Measurements from ENCODE around the gene MYH7. TPM values are rescaled to one million over a fixed set of nuclear protein-coding genes. Genes with fewer than 3 reads are reported as not detected.

MYH7 gene
- polyA plus RNA-seq, 1 of the 3 experiments (the other 2 are of a cell fraction) = not detected

- TF ChIP-seq, protein P1, sequence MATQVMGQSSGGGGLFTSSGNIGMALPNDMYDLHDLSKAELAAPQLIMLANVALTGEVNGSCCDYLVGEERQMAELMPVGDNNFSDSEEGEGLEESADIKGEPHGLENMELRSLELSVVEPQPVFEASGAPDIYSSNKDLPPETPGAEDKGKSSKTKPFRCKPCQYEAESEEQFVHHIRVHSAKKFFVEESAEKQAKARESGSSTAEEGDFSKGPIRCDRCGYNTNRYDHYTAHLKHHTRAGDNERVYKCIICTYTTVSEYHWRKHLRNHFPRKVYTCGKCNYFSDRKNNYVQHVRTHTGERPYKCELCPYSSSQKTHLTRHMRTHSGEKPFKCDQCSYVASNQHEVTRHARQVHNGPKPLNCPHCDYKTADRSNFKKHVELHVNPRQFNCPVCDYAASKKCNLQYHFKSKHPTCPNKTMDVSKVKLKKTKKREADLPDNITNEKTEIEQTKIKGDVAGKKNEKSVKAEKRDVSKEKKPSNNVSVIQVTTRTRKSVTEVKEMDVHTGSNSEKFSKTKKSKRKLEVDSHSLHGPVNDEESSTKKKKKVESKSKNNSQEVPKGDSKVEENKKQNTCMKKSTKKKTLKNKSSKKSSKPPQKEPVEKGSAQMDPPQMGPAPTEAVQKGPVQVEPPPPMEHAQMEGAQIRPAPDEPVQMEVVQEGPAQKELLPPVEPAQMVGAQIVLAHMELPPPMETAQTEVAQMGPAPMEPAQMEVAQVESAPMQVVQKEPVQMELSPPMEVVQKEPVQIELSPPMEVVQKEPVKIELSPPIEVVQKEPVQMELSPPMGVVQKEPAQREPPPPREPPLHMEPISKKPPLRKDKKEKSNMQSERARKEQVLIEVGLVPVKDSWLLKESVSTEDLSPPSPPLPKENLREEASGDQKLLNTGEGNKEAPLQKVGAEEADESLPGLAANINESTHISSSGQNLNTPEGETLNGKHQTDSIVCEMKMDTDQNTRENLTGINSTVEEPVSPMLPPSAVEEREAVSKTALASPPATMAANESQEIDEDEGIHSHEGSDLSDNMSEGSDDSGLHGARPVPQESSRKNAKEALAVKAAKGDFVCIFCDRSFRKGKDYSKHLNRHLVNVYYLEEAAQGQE (IDR thresholded peaks at IDR 0.05; ENCODE audit: low read depth, low read length) = no peak
- TF ChIP-seq, protein P2, sequence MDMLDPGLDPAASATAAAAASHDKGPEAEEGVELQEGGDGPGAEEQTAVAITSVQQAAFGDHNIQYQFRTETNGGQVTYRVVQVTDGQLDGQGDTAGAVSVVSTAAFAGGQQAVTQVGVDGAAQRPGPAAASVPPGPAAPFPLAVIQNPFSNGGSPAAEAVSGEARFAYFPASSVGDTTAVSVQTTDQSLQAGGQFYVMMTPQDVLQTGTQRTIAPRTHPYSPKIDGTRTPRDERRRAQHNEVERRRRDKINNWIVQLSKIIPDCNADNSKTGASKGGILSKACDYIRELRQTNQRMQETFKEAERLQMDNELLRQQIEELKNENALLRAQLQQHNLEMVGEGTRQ (IDR thresholded peaks at IDR 0.05; ENCODE audit: borderline replicate concordance, low read depth, low read length) = no peak
- TF ChIP-seq RAD21 (IDR thresholded peaks at IDR 0.05; ENCODE audit: low read length) = no peak
Observed at GRCh38 chr14:23377573-23378563, 57.6 kb downstream of the MYH7 start (continued).

- Histone ChIP-seq H3K4me1 (ENCODE audit: control insufficient read depth in 1 of 2, insufficient read depth in 2 of 2, low read depth in 1 of 2, low read length in 1 of 2) (peaks cover 0 to 3% of the 10 kb centered on the region in 2 experiments; a peak in 1 of 4 replicates), H3K4me2 (no peak overlapping the region), H3F3A (replicated peaks; ENCODE audit: insufficient read depth) (no peaks in the 10 kb centered on the region), H4K20me1 (ENCODE audit: insufficient read depth) (no peaks in the 10 kb centered on the region), H3K4me3 (ENCODE audit: low read depth in 2 of 2, low read length in 1 of 2) (no peak overlapping the region), H3K27me3 (ENCODE audit: insufficient read depth) (no peaks in the 10 kb centered on the region; the same call in none of the 2 replicates), H2AFZ (ENCODE audit: low read depth) (no peak overlapping the region), H3K9ac (no peak overlapping the region), H3K9me2 (no peaks in the 10 kb centered on the region), H3K9me3 (no peaks in the 10 kb centered on the region), H3K27ac (ENCODE audit: low read depth in 2 of 2, low read length in 1 of 2) (no peak overlapping the region), H3K36me3 (replicated peaks in 1 of 2; ENCODE audit: control insufficient read depth in 1 of 2, insufficient read depth in 2 of 2, low read length in 1 of 2) (no peaks in the 10 kb centered on the region), H3K79me2 (ENCODE audit: insufficient read depth) (no peaks in the 10 kb centered on the region)
- ChIA-PET CTCF (interaction anchor here (0.8 to 8.2 kb wide), 3 partner anchors 50 to 257 kb away, joined by 3 to 179 read pairs (median 3); partner anchors contain the start of gene PABPN1), POLR2A (no interaction called here)
- TF ChIP-seq MEF2A (IDR thresholded peaks at IDR 0.05; ENCODE audit: borderline replicate concordance, low read depth) (no peak), TEAD4 (IDR thresholded peaks at IDR 0.05; ENCODE audit: borderline replicate concordance, insufficient read depth) (no peak), TCF12 (IDR thresholded peaks at IDR 0.05) (no peak), RFX5 (IDR thresholded peaks at IDR 0.05; ENCODE audit: low read length) (no peak), EP300 (IDR thresholded peaks at IDR 0.05; ENCODE audit: borderline replicate concordance in 1 of 2, low read depth in 1 of 2, low read length in 1 of 2) (no peak), FOXJ3 (CRISPR knock-in tag; IDR thresholded peaks at IDR 0.05) (no peak), FOSL2 (IDR thresholded peaks at IDR 0.05; ENCODE audit: borderline replicate concordance, low read depth) (no peak), RXRA (IDR thresholded peaks at IDR 0.05; ENCODE audit: borderline replicate concordance, low read depth) (no peak), ELF1 (IDR thresholded peaks at IDR 0.05) (no peak), FOXM1 (IDR thresholded peaks at IDR 0.05; ENCODE audit: low read depth) (no peak), JUND (IDR thresholded peaks at IDR 0.05) (no peak), GABPA (IDR thresholded peaks at IDR 0.05; ENCODE audit: low read depth) (no peak), MXI1 (IDR thresholded peaks at IDR 0.05; ENCODE audit: low read depth, low read length) (no peak), POLR2AphosphoS5 (IDR thresholded peaks at IDR 0.05; ENCODE audit: low read depth, low read length) (no peak), USF1 (IDR thresholded peaks at IDR 0.05; ENCODE audit: borderline replicate concordance, low read depth) (no peak)
- TF ChIP-seq, protein P2 (IDR thresholded peaks at IDR 0.05; ENCODE audit: borderline replicate concordance, low read depth, low read length) = no peak
- TF ChIP-seq, protein P3, sequence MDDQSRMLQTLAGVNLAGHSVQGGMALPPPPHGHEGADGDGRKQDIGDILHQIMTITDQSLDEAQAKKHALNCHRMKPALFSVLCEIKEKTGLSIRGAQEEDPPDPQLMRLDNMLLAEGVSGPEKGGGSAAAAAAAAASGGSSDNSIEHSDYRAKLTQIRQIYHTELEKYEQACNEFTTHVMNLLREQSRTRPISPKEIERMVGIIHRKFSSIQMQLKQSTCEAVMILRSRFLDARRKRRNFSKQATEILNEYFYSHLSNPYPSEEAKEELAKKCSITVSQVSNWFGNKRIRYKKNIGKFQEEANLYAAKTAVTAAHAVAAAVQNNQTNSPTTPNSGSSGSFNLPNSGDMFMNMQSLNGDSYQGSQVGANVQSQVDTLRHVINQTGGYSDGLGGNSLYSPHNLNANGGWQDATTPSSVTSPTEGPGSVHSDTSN (IDR thresholded peaks at IDR 0.05) = no peak
- TF ChIP-seq, protein P4, sequence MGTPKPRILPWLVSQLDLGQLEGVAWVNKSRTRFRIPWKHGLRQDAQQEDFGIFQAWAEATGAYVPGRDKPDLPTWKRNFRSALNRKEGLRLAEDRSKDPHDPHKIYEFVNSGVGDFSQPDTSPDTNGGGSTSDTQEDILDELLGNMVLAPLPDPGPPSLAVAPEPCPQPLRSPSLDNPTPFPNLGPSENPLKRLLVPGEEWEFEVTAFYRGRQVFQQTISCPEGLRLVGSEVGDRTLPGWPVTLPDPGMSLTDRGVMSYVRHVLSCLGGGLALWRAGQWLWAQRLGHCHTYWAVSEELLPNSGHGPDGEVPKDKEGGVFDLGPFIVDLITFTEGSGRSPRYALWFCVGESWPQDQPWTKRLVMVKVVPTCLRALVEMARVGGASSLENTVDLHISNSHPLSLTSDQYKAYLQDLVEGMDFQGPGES (IDR thresholded peaks at IDR 0.05; ENCODE audit: low read depth, low read length) = no peak
- WGBS (ENCODE audit: low lambda C conversion rate) = 67% methylated on average over 7 of the region's 11 CpGs
- no peak for DNase-seq
Observed at GRCh38 chr14:23377198-23377550, 58.3 kb downstream of the MYH7 start.
